SK-N-SH treated with all-trans-retinoic acid at 6 μM for 48 hours (cell line): ENCODE data around the gene RPGRIP1.

Experiments used
- ATAC-seq: fragments of 200-7000 bp; cut with Tn5 transposase; 3 replicates; pipeline ENCODE4 v1.9.1; 2020; ENCODE audit warnings: mild to moderate bottlenecking, moderate library complexity
- ARNTL ChIP-seq: fragments of 450-650 bp; formaldehyde crosslinking; IDR thresholded peaks from 2 replicates; pipeline ENCODE4 v1.5.0; 2020; ENCODE audit warnings: low read depth, mild to moderate bottlenecking, moderate library complexity, borderline replicate concordance
- BACH2 ChIP-seq: fragments of 250-450 bp; sonication (Bioruptor Pico); IDR thresholded peaks from 2 replicates; pipeline ENCODE4 v1.9.0; 2021; ENCODE audit warnings: mild to moderate bottlenecking, borderline replicate concordance
- CSDC2 ChIP-seq: fragments of 250-450 bp; sonication (Bioruptor Pico); IDR thresholded peaks from 2 replicates; pipeline ENCODE4 v1.5.0; 2020; ENCODE audit warnings: mild to moderate bottlenecking, moderate library complexity
- ESRRG ChIP-seq: fragments of 250-450 bp; sonication (Bioruptor Pico); IDR thresholded peaks from 2 replicates; pipeline ENCODE4 v1.6.1; 2021; ENCODE audit warnings: mild to moderate bottlenecking
- GLIS3 ChIP-seq: fragments of 250-450 bp; sonication (Bioruptor Pico); IDR thresholded peaks from 2 replicates; pipeline ENCODE4 v1.5.0; 2020; ENCODE audit warnings: mild to moderate bottlenecking, moderate library complexity
- ISL1 ChIP-seq: fragments of 250-450 bp; sonication (Bioruptor Pico); IDR thresholded peaks from 2 replicates; pipeline ENCODE4 v2.1.2; 2022; ENCODE audit warnings: mild to moderate bottlenecking, moderate library complexity
- OSR1 ChIP-seq: fragments of 250-450 bp; sonication (Bioruptor Pico); IDR thresholded peaks from 2 replicates; pipeline ENCODE4 v1.8.0; 2022; ENCODE audit warnings: moderate library complexity, mild to moderate bottlenecking, inconsistent platforms
- RARB ChIP-seq: fragments of 250-450 bp; sonication (Bioruptor Pico); IDR thresholded peaks from 2 replicates; pipeline ENCODE4 v1.8.0; 2021; ENCODE audit warnings: mild to moderate bottlenecking, moderate library complexity
- SNAI2 ChIP-seq: fragments of 250-450 bp; sonication (Bioruptor Pico); IDR thresholded peaks from 2 replicates; pipeline ENCODE4 v1.5.0; 2020; ENCODE audit warnings: mild to moderate bottlenecking, moderate library complexity
- TOX ChIP-seq: fragments of 250-450 bp; sonication (Bioruptor Pico); IDR thresholded peaks from 2 replicates; pipeline ENCODE4 v1.8.0; 2021; ENCODE audit warnings: mild to moderate bottlenecking, moderate library complexity, borderline replicate concordance
- ZFP3 ChIP-seq: fragments of 250-450 bp; sonication (Bioruptor Pico); IDR thresholded peaks from 2 replicates; pipeline ENCODE4 v1.5.0; 2020; ENCODE audit warnings: mild to moderate bottlenecking, moderate library complexity
- ZFP30 ChIP-seq: fragments of 450-650 bp; formaldehyde crosslinking; IDR thresholded peaks from 2 replicates; pipeline ENCODE4 v1.5.0; 2022; ENCODE audit warnings: mild to moderate bottlenecking, moderate library complexity
- ZNF565 ChIP-seq: fragments of 450-650 bp; formaldehyde crosslinking; conservative IDR thresholded peaks from 2 replicates; pipeline ENCODE4 v1.5.0; 2020; ENCODE audit warnings: low read depth, mild to moderate bottlenecking, moderate library complexity
- ZNF70 ChIP-seq: fragments of 450-650 bp; formaldehyde crosslinking; IDR thresholded peaks from 2 replicates; pipeline ENCODE4 v1.5.0; 2020; ENCODE audit warnings: mild to moderate bottlenecking, moderate library complexity
- TF ChIP-seq, protein P1 (sequence below): fragments of 250-450 bp; sonication (Bioruptor Pico); IDR thresholded peaks from 2 replicates; pipeline ENCODE4 v1.5.0; 2020; ENCODE audit warnings: mild to moderate bottlenecking, moderate library complexity
- TF ChIP-seq, protein P2 (sequence below): fragments of 250-450 bp; sonication (Bioruptor Pico); IDR thresholded peaks from 2 replicates; pipeline ENCODE4 v1.8.0; 2021; ENCODE audit warnings: low read depth, mild to moderate bottlenecking, moderate library complexity, borderline replicate concordance
- TF ChIP-seq, protein P3 (sequence below): fragments of 250-450 bp; sonication (Bioruptor Pico); IDR thresholded peaks from 2 replicates; pipeline ENCODE4 v1.5.1; 2020; ENCODE audit warnings: low read depth, mild to moderate bottlenecking, moderate library complexity

The RPGRIP1 gene

DNA sequence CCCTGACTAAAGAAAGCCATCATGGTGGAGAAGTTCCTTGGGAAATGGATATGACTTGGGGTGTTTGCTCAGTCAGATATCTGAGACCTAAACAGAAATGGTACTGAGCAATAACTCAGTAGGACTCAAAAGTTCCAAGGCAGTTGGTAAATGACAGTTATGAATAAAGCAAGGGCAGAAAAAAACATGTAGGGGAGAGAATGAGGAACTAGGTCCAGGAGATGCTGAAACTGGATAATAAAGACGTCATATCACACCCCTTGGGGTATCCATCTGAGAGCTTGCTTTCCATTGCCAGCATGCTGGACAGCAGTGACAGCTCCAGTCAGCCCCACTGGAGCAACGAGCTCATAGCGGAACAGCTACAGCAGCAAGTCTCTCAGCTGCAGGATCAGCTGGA lies 37.5 kb downstream of the RPGRIP1 start (continued):
- TF ChIP-seq, protein P1, sequence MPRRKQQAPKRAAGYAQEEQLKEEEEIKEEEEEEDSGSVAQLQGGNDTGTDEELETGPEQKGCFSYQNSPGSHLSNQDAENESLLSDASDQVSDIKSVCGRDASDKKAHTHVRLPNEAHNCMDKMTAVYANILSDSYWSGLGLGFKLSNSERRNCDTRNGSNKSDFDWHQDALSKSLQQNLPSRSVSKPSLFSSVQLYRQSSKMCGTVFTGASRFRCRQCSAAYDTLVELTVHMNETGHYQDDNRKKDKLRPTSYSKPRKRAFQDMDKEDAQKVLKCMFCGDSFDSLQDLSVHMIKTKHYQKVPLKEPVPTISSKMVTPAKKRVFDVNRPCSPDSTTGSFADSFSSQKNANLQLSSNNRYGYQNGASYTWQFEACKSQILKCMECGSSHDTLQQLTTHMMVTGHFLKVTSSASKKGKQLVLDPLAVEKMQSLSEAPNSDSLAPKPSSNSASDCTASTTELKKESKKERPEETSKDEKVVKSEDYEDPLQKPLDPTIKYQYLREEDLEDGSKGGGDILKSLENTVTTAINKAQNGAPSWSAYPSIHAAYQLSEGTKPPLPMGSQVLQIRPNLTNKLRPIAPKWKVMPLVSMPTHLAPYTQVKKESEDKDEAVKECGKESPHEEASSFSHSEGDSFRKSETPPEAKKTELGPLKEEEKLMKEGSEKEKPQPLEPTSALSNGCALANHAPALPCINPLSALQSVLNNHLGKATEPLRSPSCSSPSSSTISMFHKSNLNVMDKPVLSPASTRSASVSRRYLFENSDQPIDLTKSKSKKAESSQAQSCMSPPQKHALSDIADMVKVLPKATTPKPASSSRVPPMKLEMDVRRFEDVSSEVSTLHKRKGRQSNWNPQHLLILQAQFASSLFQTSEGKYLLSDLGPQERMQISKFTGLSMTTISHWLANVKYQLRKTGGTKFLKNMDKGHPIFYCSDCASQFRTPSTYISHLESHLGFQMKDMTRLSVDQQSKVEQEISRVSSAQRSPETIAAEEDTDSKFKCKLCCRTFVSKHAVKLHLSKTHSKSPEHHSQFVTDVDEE (CRISPR knock-in tag), result no peak
- TF ChIP-seq ZFP3 (CRISPR knock-in tag) (no peak), ESRRG (no peak), OSR1 (CRISPR knock-in tag) (no peak)

DNA sequence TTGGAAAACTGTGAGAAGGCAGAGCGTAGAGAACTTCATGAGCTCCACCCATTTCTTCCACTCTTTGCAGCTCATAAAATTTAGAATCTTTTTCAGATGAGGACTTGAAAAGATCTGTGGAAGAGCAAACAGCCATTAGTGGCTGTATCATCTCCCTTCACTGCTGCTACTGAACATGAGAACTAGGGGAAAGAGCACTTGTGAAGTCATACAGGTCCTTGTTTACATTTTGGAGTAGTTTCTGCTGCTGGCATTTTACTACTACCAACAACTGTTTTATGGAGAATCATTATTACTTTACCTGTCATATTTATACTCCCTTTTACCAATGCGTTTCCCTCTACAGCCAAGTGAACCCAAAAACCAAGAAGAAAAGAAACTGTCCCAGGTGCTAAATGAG lies 41.0 kb downstream of the RPGRIP1 start:
- TF ChIP-seq GLIS3 (CRISPR knock-in tag) (no peak), ARNTL (no peak), ZFP3 (CRISPR knock-in tag) (no peak), TOX (no peak)
- no peak for ATAC-seq

DNA sequence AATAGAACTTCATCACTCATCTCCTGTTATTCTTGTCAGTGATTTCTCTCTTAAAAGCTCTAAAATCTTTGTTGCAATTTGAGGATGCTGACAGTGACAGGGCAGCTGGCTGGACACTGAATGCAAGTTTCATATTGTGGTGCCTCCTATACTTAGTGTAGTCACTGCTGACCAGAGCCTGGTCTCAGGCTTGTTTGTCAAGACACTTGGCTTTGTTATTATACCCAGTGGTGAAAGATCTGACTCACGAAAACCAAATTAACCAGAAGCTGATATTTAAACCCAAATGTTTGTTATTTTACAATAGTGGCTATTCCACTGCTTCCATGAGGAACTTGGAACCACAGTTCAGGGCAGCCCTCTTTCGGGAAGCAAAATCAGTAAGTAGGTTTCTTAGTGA lies 42.8 kb downstream of the RPGRIP1 start:
- TF ChIP-seq, protein P1 (CRISPR knock-in tag), result no peak
- TF ChIP-seq ZNF565 (CRISPR knock-in tag) (no peak), SNAI2 (CRISPR knock-in tag) (no peak), ZFP3 (CRISPR knock-in tag) (no peak), CSDC2 (CRISPR knock-in tag) (no peak), ISL1 (CRISPR knock-in tag) (no peak), ZFP30 (CRISPR knock-in tag) (no peak), RARB (CRISPR knock-in tag) (no peak), ZNF70 (CRISPR knock-in tag) (no peak), TOX (no peak)
- TF ChIP-seq, protein P2, sequence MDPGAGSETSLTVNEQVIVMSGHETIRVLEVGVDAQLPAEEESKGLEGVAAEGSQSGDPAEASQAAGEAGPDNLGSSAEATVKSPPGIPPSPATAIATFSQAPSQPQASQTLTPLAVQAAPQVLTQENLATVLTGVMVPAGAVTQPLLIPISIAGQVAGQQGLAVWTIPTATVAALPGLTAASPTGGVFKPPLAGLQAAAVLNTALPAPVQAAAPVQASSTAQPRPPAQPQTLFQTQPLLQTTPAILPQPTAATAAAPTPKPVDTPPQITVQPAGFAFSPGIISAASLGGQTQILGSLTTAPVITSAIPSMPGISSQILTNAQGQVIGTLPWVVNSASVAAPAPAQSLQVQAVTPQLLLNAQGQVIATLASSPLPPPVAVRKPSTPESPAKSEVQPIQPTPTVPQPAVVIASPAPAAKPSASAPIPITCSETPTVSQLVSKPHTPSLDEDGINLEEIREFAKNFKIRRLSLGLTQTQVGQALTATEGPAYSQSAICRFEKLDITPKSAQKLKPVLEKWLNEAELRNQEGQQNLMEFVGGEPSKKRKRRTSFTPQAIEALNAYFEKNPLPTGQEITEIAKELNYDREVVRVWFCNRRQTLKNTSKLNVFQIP (CRISPR knock-in tag), result no peak
- TF ChIP-seq, protein P3, sequence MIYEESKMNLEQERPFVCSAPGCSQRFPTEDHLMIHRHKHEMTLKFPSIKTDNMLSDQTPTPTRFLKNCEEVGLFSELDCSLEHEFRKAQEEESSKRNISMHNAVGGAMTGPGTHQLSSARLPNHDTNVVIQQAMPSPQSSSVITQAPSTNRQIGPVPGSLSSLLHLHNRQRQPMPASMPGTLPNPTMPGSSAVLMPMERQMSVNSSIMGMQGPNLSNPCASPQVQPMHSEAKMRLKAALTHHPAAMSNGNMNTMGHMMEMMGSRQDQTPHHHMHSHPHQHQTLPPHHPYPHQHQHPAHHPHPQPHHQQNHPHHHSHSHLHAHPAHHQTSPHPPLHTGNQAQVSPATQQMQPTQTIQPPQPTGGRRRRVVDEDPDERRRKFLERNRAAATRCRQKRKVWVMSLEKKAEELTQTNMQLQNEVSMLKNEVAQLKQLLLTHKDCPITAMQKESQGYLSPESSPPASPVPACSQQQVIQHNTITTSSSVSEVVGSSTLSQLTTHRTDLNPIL (CRISPR knock-in tag), result no peak
- ATAC-seq, result no peak

DNA sequence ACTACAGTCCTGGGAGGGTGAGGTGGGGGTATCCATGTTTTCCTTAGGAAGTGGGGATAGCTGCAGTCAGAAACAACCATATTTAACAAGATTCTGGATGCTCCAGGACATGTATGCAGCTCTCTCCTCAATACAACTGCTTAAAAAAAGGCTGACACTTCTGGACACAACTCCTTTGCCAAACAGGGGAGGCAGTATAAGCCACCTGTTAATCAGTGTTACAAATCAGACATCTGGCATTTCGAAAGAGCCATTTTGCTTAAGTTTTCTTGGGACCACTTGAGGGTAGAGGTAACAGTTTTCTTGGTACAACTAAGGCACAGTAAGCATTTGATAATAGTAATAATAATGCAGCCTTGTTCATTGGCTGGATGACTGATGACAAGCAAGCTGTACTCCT lies 47.1 kb downstream of the RPGRIP1 start:
- TF ChIP-seq OSR1 (CRISPR knock-in tag) (no peak), ESRRG (no peak), BACH2 (CRISPR knock-in tag) (no peak)
- TF ChIP-seq, protein P3 (CRISPR knock-in tag), result no peak
- no peak for ATAC-seq
